ENCODE measurements around the gene NOP9. TPM values are rescaled to one million over a fixed set of nuclear protein-coding genes. Genes with fewer than 3 reads are reported as not detected.

NOP9 gene
- total and polyA plus RNA-seq, 7 donors: 11.4 to 38.8 (median 36.7) TPM

DNA sequence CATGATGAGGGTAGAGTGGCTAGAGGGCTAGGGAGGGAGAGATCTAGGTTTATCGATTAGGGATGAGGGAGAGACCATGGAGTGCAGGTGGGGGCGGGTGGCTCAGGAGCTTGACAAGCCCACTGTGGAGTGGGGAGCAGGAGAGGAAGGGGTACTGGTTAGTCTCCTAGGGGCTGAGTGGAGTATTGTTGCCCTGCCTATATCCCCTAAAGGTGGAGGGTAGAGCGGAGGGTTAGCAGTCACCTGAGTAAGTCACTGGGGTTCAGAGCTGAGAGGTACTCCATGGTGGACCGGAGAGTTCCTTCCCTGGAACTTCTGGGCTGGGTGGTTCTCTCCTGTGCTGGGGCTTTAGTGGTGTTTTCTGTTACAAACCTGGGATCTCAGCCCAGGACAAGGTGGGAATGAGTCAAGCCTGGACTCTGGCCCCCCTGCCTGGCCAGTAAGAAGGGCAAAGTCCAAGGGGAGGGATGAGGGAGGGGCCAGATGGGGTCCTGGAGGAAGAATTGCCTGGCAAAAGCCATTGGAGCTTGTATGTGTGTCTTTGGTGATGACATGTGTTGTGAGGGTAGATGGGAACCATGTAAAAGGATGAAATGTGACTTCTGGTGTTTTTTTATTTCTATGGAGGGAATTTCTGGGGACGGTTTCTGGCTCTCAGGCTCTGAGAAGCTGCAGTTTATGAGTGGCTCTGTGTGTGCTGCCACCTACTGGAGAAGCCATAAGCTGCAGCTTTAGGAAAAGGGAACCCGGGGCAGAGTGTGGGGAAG lies 8.1 kb downstream of the NOP9 start, which contains the start of gene CIDEB:
CIDEB (minus strand) TSS at position 403 of the 767 bp plus-strand sequence; CDS start at position 284, 119 bp downstream.
- H3K27ac ChIP-seq: no peak within 1 kb of the TSS
- 59 to 62% (median 60%) methylated on average over 6 of the region's 6 CpGs for WGBS, 3 donors
- H3K36me3 ChIP-seq (ENCODE audit: insufficient read depth in 1 of 2, low read depth in 1 of 2): peaks cover 0 to 54% of the 10 kb centered on the region in 2 donors
- H3K27me3 ChIP-seq (ENCODE audit: insufficient read depth in 3 of 3, low read length in 2 of 3): no peaks in the 10 kb centered on the region
- intact Hi-C loops (cut with DNase I): loop anchor here in 1 of 2 donors (5.0 kb wide), 1 partner anchor 250 kb away; no protein-coding TSS in a partner anchor
- H3K4me3 ChIP-seq: no peak within 1 kb of the TSS
- H3K4me1 ChIP-seq: peaks cover 13% of the 10 kb centered on the region
- ATAC-seq: peak in 3 of 4 donors; percentile 35 to 57 (median 42)
- no peaks in the 10 kb centered on the region for H3K9me3 ChIP-seq
- TF ChIP-seq, protein P1, sequence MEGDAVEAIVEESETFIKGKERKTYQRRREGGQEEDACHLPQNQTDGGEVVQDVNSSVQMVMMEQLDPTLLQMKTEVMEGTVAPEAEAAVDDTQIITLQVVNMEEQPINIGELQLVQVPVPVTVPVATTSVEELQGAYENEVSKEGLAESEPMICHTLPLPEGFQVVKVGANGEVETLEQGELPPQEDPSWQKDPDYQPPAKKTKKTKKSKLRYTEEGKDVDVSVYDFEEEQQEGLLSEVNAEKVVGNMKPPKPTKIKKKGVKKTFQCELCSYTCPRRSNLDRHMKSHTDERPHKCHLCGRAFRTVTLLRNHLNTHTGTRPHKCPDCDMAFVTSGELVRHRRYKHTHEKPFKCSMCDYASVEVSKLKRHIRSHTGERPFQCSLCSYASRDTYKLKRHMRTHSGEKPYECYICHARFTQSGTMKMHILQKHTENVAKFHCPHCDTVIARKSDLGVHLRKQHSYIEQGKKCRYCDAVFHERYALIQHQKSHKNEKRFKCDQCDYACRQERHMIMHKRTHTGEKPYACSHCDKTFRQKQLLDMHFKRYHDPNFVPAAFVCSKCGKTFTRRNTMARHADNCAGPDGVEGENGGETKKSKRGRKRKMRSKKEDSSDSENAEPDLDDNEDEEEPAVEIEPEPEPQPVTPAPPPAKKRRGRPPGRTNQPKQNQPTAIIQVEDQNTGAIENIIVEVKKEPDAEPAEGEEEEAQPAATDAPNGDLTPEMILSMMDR (IDR thresholded peaks at IDR 0.05): peak; percentile 81
- peak in 1 of 2 donors; percentile 53 for DNase-seq

GRCh38 chr14:24308342-24309124 lies 8.9 kb downstream of the NOP9 start:
- Histone ChIP-seq H3K27me3 (ENCODE audit: insufficient read depth in 3 of 3, low read length in 2 of 3) (no peaks in the 10 kb centered on the region), H3K4me1 (peaks cover 13% of the 10 kb centered on the region), H3K9me3 (no peaks in the 10 kb centered on the region), H3K36me3 (ENCODE audit: insufficient read depth in 1 of 2, low read depth in 1 of 2) (peaks cover 0 to 46% of the 10 kb centered on the region in 2 donors), H3K27ac (no peak overlapping the region), H3K4me3 (no peak overlapping the region)
- no peak for ATAC-seq
- 78 to 94% (median 80%) methylated on average over 6 to 7 of the region's 7 CpGs for WGBS, 3 donors
- intact Hi-C loops (cut with DNase I): loop anchor here in 1 of 2 donors (5.0 kb wide), 1 partner anchor 251 kb away; no protein-coding TSS in a partner anchor
- TF ChIP-seq, protein P1 (IDR thresholded peaks at IDR 0.05): peak; percentile 17
- no peak for DNase-seq

- TF ChIP-seq, protein P1 (IDR thresholded peaks at IDR 0.05): no peak
Measured at GRCh38 chr14:24309538-24310264, 10.1 kb downstream of the NOP9 start, which contains the start of gene LTB4R2. LTB4R2 (plus strand) TSS chr14:24310140; CDS start chr14:24310665, 525 bp downstream.

DNA sequence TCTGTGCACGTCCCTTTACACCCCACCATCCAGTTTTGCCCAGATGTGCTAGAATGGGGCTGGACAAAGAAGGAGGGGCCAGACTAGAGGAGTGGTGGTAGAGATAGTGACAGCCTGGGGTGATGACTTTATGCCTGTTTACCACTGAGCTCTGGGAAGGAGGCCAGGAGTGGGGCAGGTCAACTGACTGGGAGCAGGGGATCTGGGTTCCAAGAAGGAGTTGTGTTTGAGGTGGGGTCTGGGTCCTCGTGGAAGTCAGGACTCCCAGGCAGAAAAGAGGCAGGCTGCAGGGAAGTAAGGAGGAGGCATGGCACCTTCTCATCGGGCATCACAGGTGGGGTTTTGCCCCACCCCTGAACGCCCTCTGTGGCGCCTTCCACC lies 10.6 kb downstream of the NOP9 start:
- ATAC-seq (no peak), DNase-seq (no peak)
- H3K4me3 ChIP-seq: peak overlapping the region; percentile 68
- TF ChIP-seq, protein P1 (IDR thresholded peaks at IDR 0.05): no peak
- H3K9me3 ChIP-seq: no peaks in the 10 kb centered on the region
- intact Hi-C loops (cut with DNase I): no loop called here
- H3K27me3 ChIP-seq (ENCODE audit: insufficient read depth in 3 of 3, low read length in 2 of 3): no peaks in the 10 kb centered on the region
- H3K4me1 ChIP-seq: peaks cover 13% of the 10 kb centered on the region
- WGBS, 3 donors: 22 to 30% (median 28%) methylated on average over 3 to 5 of the region's 5 CpGs
- peaks cover 0 to 29% of the 10 kb centered on the region in 2 donors for H3K36me3 ChIP-seq (ENCODE audit: insufficient read depth in 1 of 2, low read depth in 1 of 2)
- H3K27ac ChIP-seq: peak overlapping the region; percentile 79

More at GRCh38 chr14:24309538-24310264, 10.1 kb downstream of the NOP9 start, which contains the start of gene LTB4R2:
- H3K9me3 ChIP-seq: no peaks in the 10 kb centered on the region
- H3K27me3 ChIP-seq (ENCODE audit: insufficient read depth in 3 of 3, low read length in 2 of 3): no peaks in the 10 kb centered on the region
- ATAC-seq (no peak), DNase-seq (no peak)
- peaks cover 13% of the 10 kb centered on the region for H3K4me1 ChIP-seq
- intact Hi-C loops (cut with DNase I): loop anchor here in 1 of 2 donors (5.0 kb wide), 1 partner anchor 252 kb away; no protein-coding TSS in a partner anchor
- H3K36me3 ChIP-seq (ENCODE audit: insufficient read depth in 1 of 2, low read depth in 1 of 2): peaks cover 0 to 34% of the 10 kb centered on the region in 2 donors
- peak within 1 kb of the TSS; percentile 68 for H3K4me3 ChIP-seq
- peak within 1 kb of the TSS; percentile 79 for H3K27ac ChIP-seq
- 69 to 80% (median 75%) methylated on average over 5 of the region's 5 CpGs for WGBS, 3 donors

Measured in psoas muscle (tissue), 8 donors.